Ovary (tissue), 9 donors: ENCODE measurements around the gene DCLRE1C. TPM values are rescaled to one million over a fixed set of nuclear protein-coding genes. Genes with fewer than 3 reads are reported as not detected.

Experiments
- DNase-seq, 5 donors: peaks; one replicate each; pipeline ENCODE4 v3.0.0-alpha.2; 2019 to 2020
- H3K27ac ChIP-seq, 2 donors: fragments of 200-600 bp; one replicate each; pipeline versions ENCODE4 v1.5.1 to v1.8.0; 2019 to 2022
- H3K27me3 ChIP-seq: fragments of 200-600 bp; one replicate; pipeline ENCODE4 v1.8.0; 2022
- H3K36me3 ChIP-seq: fragments of 200-600 bp; sonication (generic); one replicate; pipeline ENCODE4 v1.5.1; 2019
- H3K4me1 ChIP-seq: one replicate; pipeline ENCODE4 v1.8.1; 2013; ENCODE audit warnings: mild to moderate bottlenecking, moderate library complexity; ENCODE audit not compliant: insufficient read depth
- H3K4me3 ChIP-seq: fragments of 200-600 bp; sonication (generic); one replicate; pipeline ENCODE4 v1.5.1; 2017
- H3K9me3 ChIP-seq, 2 donors: fragments of 200-600 bp in 1 of 2; sonication (generic) in 1 of 2; one replicate each; pipeline versions ENCODE4 v1.5.1 to v1.8.1; 2013 to 2019; ENCODE audit warnings: mild to moderate bottlenecking in 1 of 2, moderate library complexity in 1 of 2
- EP300 ChIP-seq: sonication (generic); formaldehyde crosslinking; IDR thresholded peaks from one replicate; pipeline ENCODE4 v1.6.1; 2017; ENCODE audit warnings: antibody characterized with exemption
- POLR2A ChIP-seq: fragments of 450-650 bp; IDR thresholded peaks from one replicate; pipeline ENCODE4 v1.6.1; 2017; ENCODE audit warnings: antibody characterized with exemption, mild to moderate bottlenecking, moderate library complexity
- WGBS, 3 donors: extraction: QIAGEN DNeasy Blood & Tissue Kit in 1 of 3; methylation state at CpG; one replicate each; pipeline versions ENCODE4 v1.1.5 to v1.1.7; 2013 to 2017; 5-methylcytosine and 5-hydroxymethylcytosine counted together
- intact Hi-C, 4 donors: fragments of 100-400 bp; cut with DNase I; formaldehyde crosslinking; loops; one replicate each; pipeline versions ENCODE4 v1.11.0 to v1.15.1; 2022 to 2023
- polyA plus RNA-seq, 2 donors: library from polyadenylated mRNA; stranded (reverse); fragments of 200-250 nt in 1 of 2; fragments of 350-450 nt in 1 of 2; fragmentation: Illumina TruSeq in 1 of 2; extraction: RNeasy Lipid Tissue Mini Kit (QIAGEN cat#74804) in 1 of 2; gene quantifications; one replicate each; pipeline ENCODE4 v1.2.3, GENCODE V29; 2013 to 2014
- total RNA-seq, 7 donors: library from RNA; depleted of rRNA in 2 of 7; stranded (reverse); fragments of >200 nt in 2 of 7; fragmentation: NEBNext Ultra II Directional in 3 of 7; extraction: Animal tissue kit (Norgen Biotek cat#: 25700) in 3 of 7; gene quantifications; one replicate each; pipeline versions ENCODE4 v1.1.0 to v1.2.4, GENCODE V29; 2016 to 2023
- TF ChIP-seq, protein P1 (sequence below), 3 donors: fragments of 450-650 bp in 2 of 3; fragments of 200-600 bp in 1 of 3; IDR thresholded peaks; one replicate each; pipeline versions ENCODE4 v1.5.1 to v1.8.0; 2016 to 2022; ENCODE audit warnings: antibody characterized with exemption in 3 of 3, mild to moderate bottlenecking in 1 of 3
- donor health status: DM: no; HTN: no; CAD: no; lungs with moderate emphysema.
- donor health status: DM: no; HTN: no; CAD: no.
- donor health status: Bipolar disorder and iron deficiency.
- donor health status: DM: yes; HTN: yes; CAD: no.
- donor health status: DM: no; HTN: no; CAD: no.
- donor health status: DM: yes; HTN: yes; CAD: no.

DCLRE1C gene
- total and polyA plus RNA-seq, 9 donors: 5.0 to 12.9 (median 8.8) TPM

DNA sequence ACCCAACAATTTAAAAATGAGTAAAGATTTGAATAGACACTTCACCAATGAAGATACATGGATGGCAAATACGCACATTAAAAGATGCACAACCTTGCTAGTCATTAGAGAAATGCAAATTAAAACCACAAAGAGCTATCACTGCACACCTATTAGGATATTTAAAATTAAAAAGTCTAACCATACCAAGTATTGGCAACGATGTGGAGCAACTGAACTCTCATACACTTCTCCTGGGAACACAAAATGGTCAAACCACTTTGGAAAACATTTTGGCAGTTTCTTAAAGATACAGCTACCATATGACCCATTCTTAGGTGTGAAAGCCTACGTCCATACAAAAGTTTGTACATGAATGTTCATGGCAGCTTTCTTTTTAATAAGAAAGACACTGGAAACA lies 36.1 kb downstream of the DCLRE1C start:
- no peaks in the 10 kb centered on the region for H3K4me1 ChIP-seq
- no peak for DNase-seq
- H3K27me3 ChIP-seq: no peaks in the 10 kb centered on the region
- H3K4me3 ChIP-seq: no peak overlapping the region
- no peaks in the 10 kb centered on the region for H3K36me3 ChIP-seq
- no peak overlapping the region for H3K27ac ChIP-seq
- 96 to 98% (median 97%) methylated on average over 3 of the region's 3 CpGs for WGBS, 3 donors
- intact Hi-C loops: no loop called here
- peaks cover 0 to 7% of the 10 kb centered on the region in 2 donors for H3K9me3 ChIP-seq
- TF ChIP-seq POLR2A: no peak
- TF ChIP-seq, protein P1, sequence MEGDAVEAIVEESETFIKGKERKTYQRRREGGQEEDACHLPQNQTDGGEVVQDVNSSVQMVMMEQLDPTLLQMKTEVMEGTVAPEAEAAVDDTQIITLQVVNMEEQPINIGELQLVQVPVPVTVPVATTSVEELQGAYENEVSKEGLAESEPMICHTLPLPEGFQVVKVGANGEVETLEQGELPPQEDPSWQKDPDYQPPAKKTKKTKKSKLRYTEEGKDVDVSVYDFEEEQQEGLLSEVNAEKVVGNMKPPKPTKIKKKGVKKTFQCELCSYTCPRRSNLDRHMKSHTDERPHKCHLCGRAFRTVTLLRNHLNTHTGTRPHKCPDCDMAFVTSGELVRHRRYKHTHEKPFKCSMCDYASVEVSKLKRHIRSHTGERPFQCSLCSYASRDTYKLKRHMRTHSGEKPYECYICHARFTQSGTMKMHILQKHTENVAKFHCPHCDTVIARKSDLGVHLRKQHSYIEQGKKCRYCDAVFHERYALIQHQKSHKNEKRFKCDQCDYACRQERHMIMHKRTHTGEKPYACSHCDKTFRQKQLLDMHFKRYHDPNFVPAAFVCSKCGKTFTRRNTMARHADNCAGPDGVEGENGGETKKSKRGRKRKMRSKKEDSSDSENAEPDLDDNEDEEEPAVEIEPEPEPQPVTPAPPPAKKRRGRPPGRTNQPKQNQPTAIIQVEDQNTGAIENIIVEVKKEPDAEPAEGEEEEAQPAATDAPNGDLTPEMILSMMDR (IDR thresholded peaks at IDR 0.05): no peak
- TF ChIP-seq EP300: no peak

DNA sequence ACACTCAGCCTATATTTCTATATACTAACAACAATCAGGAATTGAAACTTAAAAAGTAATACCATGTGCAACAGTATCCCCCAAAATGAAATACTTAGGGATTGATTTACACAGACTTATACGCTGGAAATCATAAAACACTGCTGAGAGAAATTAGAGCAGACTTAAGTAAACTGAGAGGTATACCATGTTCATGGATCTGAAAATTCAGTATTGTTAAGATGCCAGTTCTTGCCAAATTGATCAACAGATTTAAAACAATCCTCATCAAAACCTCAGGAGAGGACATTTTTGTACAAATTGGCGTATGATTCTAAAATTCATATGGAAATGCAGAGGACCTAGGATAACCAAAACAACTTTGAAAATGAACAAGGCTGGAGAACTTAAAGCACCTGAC lies 37.3 kb downstream of the DCLRE1C start:
- Histone ChIP-seq H3K36me3 (no peaks in the 10 kb centered on the region), H3K9me3 (peaks cover 0 to 7% of the 10 kb centered on the region in 2 donors), H3K27me3 (no peaks in the 10 kb centered on the region), H3K4me3 (no peak overlapping the region), H3K4me1 (no peaks in the 10 kb centered on the region), H3K27ac (no peak overlapping the region)
- intact Hi-C loops: no loop called here
- 96 to 99% (median 98%) methylated on average over 2 of the region's 2 CpGs for WGBS, 3 donors
- TF ChIP-seq, protein P1 (IDR thresholded peaks at IDR 0.05): no peak
- TF ChIP-seq EP300 (no peak), POLR2A (no peak)
- no peak for DNase-seq

DNA sequence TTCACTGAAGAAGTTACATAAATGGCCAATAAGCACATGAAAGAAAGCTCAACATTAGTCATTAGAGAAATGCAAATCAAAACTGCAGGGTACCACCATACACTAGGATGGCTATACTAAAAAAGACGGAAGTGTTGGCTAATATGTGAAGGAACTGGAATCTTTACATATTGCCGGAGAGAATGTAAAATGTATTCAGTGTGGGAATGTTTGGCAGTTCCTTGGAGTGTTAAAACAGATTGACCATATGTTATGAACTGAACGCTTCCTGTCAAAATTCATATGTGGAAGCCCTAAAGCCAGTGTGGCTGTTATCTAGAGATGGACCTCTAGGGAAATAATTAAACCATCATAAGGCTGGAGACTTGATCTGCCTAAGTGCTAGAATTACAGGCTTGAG lies 42.1 kb downstream of the DCLRE1C start:
- TF ChIP-seq EP300 (no peak), POLR2A (no peak)
- TF ChIP-seq, protein P1 (IDR thresholded peaks at IDR 0.05): no peak
- Histone ChIP-seq H3K9me3 (no peaks in the 10 kb centered on the region), H3K4me3 (no peak overlapping the region), H3K27me3 (no peaks in the 10 kb centered on the region), H3K4me1 (no peaks in the 10 kb centered on the region), H3K36me3 (no peaks in the 10 kb centered on the region), H3K27ac (no peak overlapping the region)
- whole genome bisulfite sequencing, 3 donors: 98 to 99% (median 99%) methylated on average over 3 of the region's 3 CpGs
- DNase-seq: no peak
- intact Hi-C loops: no loop called here

DNA sequence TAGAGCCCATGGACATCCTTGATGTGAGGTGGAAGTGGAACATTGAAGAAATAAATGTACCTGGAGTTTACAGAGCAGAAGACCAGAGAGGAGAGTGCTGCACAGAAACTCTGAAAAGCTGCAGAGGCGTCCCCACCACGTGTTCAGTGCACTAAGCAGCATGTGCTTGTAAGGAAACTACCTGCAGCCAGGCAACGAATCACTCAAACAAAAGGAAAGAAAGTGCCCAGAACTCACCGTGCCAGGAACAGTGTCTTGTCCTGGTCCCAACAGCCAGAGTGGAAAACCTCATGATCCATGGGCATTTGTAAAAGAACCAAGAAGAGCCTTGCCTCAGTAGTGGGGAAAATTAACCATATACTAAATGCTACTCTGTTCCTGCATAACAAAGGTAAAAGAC lies 42.9 kb downstream of the DCLRE1C start:
- H3K27me3 ChIP-seq: no peaks in the 10 kb centered on the region

More for the DNA sequence above, 42.9 kb downstream of the DCLRE1C start:
- TF ChIP-seq, protein P1 (IDR thresholded peaks at IDR 0.05): no peak
- TF ChIP-seq POLR2A (no peak), EP300 (no peak)
- no peak for DNase-seq
- H3K36me3 ChIP-seq: no peaks in the 10 kb centered on the region
- H3K27ac ChIP-seq: no peak overlapping the region
- intact Hi-C loops: no loop called here
- WGBS, 3 donors: 96 to 98% (median 97%) methylated on average over 4 of the region's 4 CpGs
- H3K9me3 ChIP-seq: no peaks in the 10 kb centered on the region
- no peak overlapping the region for H3K4me3 ChIP-seq
- H3K4me1 ChIP-seq: no peaks in the 10 kb centered on the region
